GM10248 (cell line): Measurements from ENCODE around the gene RRP36.
A peak's percentile ranks its signal among the peaks of the same experiment; 100 is the strongest.

ENCODE experiments used
- CTCF ChIA-PET: fragments of 300-600 bp; sonication (Branson Sonifier 250); formaldehyde crosslinking; extraction: SDS; loops from one replicate; lab custom pipeline; 2021; ENCODE audit warnings: antibody characterized with exemption; lab: Yijun Ruan, JAX
- POLR2A ChIA-PET: fragments of 350-650 bp; sonication (Branson Sonifier 250); formaldehyde crosslinking; extraction: SDS; loops from one replicate; lab custom pipeline; 2020; ENCODE audit warnings: antibody characterized with exemption; lab: Yijun Ruan, JAX
- DNase-seq: peaks from one replicate; pipeline ENCODE4 v3.0.0; 2012; ENCODE audit errors: extremely low spot score
- TF ChIP-seq, protein P1 (sequence below): IDR thresholded peaks from 2 replicates; pipeline ENCODE4 v1.5.1; 2012; ENCODE audit warnings: mild to moderate bottlenecking, low read depth; ENCODE audit errors: extremely low read depth, missing control alignments, control extremely low read depth

The RRP36 gene

DNA sequence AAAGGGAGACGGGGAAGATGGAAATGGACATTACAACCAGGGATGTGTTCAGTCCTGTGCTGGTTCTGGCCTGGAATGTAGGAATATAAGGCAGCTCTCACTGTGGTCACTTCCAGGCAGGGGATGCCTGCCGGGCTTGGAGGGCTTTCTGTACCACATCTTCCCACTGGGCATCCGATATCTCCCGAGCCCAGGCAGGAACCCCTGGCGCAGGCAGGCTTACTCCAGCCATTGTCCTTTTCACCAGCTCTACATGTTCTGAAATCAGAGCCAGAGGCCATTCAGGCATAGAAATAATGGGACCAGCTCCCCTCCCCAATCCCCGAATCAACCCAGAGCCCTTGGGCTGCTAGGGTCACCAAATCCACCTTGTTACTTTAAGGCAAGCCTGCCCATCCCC is 9.1 kb upstream of the RRP36 start:
- TF ChIP-seq, protein P1, sequence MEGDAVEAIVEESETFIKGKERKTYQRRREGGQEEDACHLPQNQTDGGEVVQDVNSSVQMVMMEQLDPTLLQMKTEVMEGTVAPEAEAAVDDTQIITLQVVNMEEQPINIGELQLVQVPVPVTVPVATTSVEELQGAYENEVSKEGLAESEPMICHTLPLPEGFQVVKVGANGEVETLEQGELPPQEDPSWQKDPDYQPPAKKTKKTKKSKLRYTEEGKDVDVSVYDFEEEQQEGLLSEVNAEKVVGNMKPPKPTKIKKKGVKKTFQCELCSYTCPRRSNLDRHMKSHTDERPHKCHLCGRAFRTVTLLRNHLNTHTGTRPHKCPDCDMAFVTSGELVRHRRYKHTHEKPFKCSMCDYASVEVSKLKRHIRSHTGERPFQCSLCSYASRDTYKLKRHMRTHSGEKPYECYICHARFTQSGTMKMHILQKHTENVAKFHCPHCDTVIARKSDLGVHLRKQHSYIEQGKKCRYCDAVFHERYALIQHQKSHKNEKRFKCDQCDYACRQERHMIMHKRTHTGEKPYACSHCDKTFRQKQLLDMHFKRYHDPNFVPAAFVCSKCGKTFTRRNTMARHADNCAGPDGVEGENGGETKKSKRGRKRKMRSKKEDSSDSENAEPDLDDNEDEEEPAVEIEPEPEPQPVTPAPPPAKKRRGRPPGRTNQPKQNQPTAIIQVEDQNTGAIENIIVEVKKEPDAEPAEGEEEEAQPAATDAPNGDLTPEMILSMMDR, result no peak
- no peak for DNase-seq
- ChIA-PET POLR2A (no interaction called here), CTCF (interaction anchor here (1.5 to 1.9 kb wide), 3 partner anchors 13 to 131 kb away, joined by 4 to 6 read pairs (median 4); no protein-coding TSS in a partner anchor)

DNA sequence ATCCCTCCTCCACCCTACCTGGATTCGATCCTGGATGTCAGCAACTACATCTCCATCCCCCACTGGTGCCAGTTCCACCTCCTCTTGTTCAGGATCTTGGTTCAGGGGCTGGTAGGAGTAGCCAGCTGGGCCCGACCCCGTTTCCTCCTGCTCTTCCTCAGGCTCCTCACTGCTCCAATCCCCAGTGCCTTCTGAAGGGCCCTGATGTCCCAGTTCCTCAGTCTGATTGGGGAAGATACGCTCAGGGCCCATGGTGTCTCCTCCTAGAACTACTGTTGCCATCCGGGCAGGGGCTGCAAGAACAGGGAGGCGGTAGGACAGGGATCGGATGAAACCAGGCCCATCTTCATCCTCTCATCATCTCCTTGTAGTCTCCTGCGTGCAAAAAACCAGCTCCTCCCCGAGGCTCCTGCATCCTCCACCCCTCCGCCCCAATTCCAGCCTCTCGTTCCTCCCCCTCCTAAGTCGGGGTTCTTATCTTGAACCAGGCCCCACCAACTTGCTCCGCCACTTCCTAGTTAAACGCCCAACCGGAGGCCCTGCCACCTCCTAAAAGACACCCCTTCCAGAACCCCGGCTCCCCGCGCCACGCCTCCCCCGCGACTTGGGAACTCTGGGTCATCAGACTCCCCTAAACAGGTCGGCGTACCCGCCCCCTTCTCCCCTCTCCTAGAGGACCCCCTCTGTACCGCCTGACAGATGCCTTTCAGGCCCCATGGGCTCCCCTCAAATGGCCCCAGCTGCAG is 8.2 kb upstream of the RRP36 start:
- POLR2A ChIA-PET, result interaction anchor here (0.6 to 1.4 kb wide), 2 partner anchors 19 to 35 kb away, joined by 5 to 6 read pairs; partner anchors contain the start of gene PEX6
- TF ChIP-seq, protein P1, result no peak
- CTCF ChIA-PET, result interaction anchor here (1.2 to 2.1 kb wide), 5 partner anchors 11 to 134 kb away, joined by 3 to 15 read pairs (median 5); no protein-coding TSS in a partner anchor
- no peak for DNase-seq

- POLR2A ChIA-PET, result interaction anchor here (0.8 to 1.4 kb wide), 3 partner anchors 20 to 35 kb away, joined by 3 to 10 read pairs (median 5); partner anchors contain the start of gene PEX6
- TF ChIP-seq, protein P1, result no peak
- DNase-seq, result peak; percentile 100
- CTCF ChIA-PET, result interaction anchor here (0.8 to 2.1 kb wide), 6 partner anchors 10 to 133 kb away, joined by 3 to 15 read pairs (median 5); partner anchors contain the start of gene PPP2R5D
These were observed 7.5 kb upstream of the RRP36 start, which contains the start of the genes KLHDC3 and MEA1 for GRCh38 chr6:43013843-43014433. Gene KLHDC3 (plus strand): TSS chr6:43014249. CDS start chr6:43017193, 2,944 bp downstream. Gene MEA1 (minus strand): TSS chr6:43013946. CDS start chr6:43013813, 133 bp downstream.

GRCh38 chr6:43014434-43014909 is 7.0 kb upstream of the RRP36 start:
- DNase-seq, result no peak
- CTCF ChIA-PET, result interaction anchor here (0.8 to 2.1 kb wide), 5 partner anchors 9 to 133 kb away, joined by 3 to 15 read pairs (median 5); partner anchors contain the start of gene PPP2R5D
- TF ChIP-seq, protein P1, result no peak
- POLR2A ChIA-PET, result interaction anchor here (0.7 to 1.4 kb wide), 4 partner anchors 19 to 36 kb away, joined by 3 to 10 read pairs (median 4); partner anchors contain the start of gene PEX6

GRCh38 chr6:43016176-43016942 is 5.1 kb upstream of the RRP36 start:
- TF ChIP-seq, protein P1, result no peak
- ChIA-PET POLR2A (interaction anchor here (1.4 kb wide), 1 partner anchor 32 kb away, joined by 3 read pairs; the partner anchor contains the start of gene PPP2R5D), CTCF (interaction anchor here (1.2 to 1.4 kb wide), 2 partner anchors 212 to 355 kb away, joined by 3 read pairs; partner anchors contain the start of gene DNPH1)
- DNase-seq, result no peak
